PC-3 (cell line): ENCODE data around the gene ALG5.

Experiments
- EZH2 ChIP-seq: fragments of 300-600 bp; sonication (generic); IDR thresholded peaks from one replicate; pipeline ENCODE4 v1.6.1; 2017; ENCODE audit warnings: antibody characterized with exemption, mild to moderate bottlenecking, low read length; ENCODE audit not compliant: unreplicated experiment
- TF ChIP-seq, protein P1 (sequence below): fragments of 300-600 bp; sonication (generic); conservative IDR thresholded peaks from 2 replicates; pipeline ENCODE4 v1.5.1; 2017; ENCODE audit warnings: antibody characterized with exemption, low read depth, mild to moderate bottlenecking, low read length

DNA sequence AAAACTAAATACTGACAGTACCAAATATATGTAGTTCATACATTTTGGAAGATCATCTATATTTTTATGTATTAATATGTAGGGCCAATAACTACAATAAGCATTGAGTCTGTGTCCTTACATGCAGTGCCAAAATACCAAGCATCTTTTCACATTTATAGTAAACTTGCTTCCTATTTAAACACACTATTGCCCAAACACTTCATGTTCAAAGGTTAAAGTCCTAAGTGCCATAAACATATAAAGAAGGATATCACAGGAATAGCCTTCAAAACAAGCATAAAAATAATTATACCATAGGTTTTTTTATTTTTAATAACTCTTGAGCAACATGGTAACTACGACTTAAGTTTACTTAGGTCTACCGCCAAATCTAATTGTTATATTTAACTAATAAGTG is 28.5 kb upstream of the ALG5 start:
- TF ChIP-seq, protein P1, sequence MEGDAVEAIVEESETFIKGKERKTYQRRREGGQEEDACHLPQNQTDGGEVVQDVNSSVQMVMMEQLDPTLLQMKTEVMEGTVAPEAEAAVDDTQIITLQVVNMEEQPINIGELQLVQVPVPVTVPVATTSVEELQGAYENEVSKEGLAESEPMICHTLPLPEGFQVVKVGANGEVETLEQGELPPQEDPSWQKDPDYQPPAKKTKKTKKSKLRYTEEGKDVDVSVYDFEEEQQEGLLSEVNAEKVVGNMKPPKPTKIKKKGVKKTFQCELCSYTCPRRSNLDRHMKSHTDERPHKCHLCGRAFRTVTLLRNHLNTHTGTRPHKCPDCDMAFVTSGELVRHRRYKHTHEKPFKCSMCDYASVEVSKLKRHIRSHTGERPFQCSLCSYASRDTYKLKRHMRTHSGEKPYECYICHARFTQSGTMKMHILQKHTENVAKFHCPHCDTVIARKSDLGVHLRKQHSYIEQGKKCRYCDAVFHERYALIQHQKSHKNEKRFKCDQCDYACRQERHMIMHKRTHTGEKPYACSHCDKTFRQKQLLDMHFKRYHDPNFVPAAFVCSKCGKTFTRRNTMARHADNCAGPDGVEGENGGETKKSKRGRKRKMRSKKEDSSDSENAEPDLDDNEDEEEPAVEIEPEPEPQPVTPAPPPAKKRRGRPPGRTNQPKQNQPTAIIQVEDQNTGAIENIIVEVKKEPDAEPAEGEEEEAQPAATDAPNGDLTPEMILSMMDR = no peak
- no peak for TF ChIP-seq EZH2
